Measurements from ENCODE around the gene FNBP1L. TPM values are rescaled to one million over a fixed set of nuclear protein-coding genes. Genes with fewer than 3 reads are reported as not detected.

Gene FNBP1L
- total RNA-seq, 1 donor from 2014 or later = 29.7 TPM

DNA sequence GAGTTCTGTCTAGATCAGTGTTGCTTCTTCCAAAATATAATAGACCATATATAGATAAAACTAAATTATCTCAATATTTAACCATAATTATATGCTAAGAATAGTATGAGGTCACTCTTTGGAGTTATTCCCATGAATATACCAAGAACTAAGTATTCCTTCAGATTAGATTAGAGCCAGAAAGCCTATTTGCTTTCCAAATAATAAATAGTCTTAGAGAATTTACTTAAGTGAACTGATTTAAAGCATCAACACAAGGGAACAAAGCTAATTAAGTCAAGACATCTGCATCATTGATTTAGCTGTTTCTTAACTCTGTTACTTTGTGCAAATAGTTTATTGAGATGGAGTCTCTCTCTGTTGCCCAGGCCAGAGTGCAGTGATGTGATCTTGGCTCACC, 35.7 kb downstream of the FNBP1L start:
- FAIRE-seq (no peak), DNase-seq (ENCODE audit: low read depth) (no peak)

DNA sequence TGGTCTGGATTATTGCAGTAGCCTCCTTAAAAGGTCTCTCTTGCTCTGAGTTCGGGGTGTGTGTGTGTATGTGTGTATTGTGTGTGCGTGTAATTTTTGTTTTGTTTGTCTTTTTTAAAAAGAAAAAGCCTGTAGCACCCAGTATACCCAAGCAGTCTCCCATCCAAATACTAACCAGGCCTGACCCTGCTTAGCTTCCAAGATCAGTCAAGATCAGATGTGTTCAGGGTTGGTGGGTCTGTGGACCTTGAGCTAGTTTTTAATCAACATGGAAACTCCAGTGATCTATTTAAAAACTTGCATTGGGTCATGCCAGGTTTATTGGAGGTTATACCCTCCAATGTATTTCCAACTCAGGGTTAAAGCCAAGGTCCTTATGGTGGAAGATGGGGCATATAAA, 40.3 kb downstream of the FNBP1L start:
- FAIRE-seq (no peak), DNase-seq (ENCODE audit: low read depth) (no peak)
- no peaks in the 10 kb centered on the region for H3K27me3 ChIP-seq (ENCODE audit: control insufficient read depth, insufficient read depth, low read length)
- H3K4me3 ChIP-seq (ENCODE audit: low read depth, low read length) = no peak overlapping the region
- TF ChIP-seq, protein P1, sequence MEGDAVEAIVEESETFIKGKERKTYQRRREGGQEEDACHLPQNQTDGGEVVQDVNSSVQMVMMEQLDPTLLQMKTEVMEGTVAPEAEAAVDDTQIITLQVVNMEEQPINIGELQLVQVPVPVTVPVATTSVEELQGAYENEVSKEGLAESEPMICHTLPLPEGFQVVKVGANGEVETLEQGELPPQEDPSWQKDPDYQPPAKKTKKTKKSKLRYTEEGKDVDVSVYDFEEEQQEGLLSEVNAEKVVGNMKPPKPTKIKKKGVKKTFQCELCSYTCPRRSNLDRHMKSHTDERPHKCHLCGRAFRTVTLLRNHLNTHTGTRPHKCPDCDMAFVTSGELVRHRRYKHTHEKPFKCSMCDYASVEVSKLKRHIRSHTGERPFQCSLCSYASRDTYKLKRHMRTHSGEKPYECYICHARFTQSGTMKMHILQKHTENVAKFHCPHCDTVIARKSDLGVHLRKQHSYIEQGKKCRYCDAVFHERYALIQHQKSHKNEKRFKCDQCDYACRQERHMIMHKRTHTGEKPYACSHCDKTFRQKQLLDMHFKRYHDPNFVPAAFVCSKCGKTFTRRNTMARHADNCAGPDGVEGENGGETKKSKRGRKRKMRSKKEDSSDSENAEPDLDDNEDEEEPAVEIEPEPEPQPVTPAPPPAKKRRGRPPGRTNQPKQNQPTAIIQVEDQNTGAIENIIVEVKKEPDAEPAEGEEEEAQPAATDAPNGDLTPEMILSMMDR (IDR thresholded peaks at IDR 0.05; ENCODE audit: insufficient read depth, low read length, severe bottlenecking) = no peak
- no peaks in the 10 kb centered on the region for H3K36me3 ChIP-seq (ENCODE audit: control insufficient read depth, insufficient read depth, low read length)

More for the DNA sequence above, 35.7 kb downstream of the FNBP1L start:
- no peaks in the 10 kb centered on the region for H3K27me3 ChIP-seq (ENCODE audit: control insufficient read depth, insufficient read depth, low read length)
- TF ChIP-seq, protein P1 (IDR thresholded peaks at IDR 0.05; ENCODE audit: insufficient read depth, low read length, severe bottlenecking) = no peak
- no peak overlapping the region for H3K4me3 ChIP-seq (ENCODE audit: low read depth, low read length)
- H3K36me3 ChIP-seq (ENCODE audit: control insufficient read depth, insufficient read depth, low read length) = no peaks in the 10 kb centered on the region

DNA sequence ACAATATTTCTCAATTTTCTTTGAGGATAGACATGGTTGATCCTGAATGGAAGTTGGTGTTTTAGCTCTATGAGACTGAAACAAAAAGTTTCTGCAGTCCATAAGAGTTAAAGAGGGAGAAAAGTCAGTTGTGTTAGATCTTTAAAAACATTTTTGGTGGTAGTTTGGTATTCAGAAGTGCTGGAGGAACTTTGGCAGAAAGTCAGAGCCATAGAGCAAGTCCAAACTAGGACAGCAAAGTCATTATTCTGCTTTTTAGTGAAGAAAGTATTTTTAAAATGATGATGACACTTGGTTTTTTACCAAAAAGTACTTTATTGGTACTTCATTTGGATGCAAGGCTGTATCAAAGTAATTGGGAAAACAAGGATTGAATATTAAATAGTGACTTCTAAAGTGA, 41.8 kb downstream of the FNBP1L start:
- TF ChIP-seq, protein P1 (IDR thresholded peaks at IDR 0.05; ENCODE audit: insufficient read depth, low read length, severe bottlenecking) = no peak
- DNase-seq (ENCODE audit: low read depth) (no peak), FAIRE-seq (no peak)
- no peaks in the 10 kb centered on the region for H3K27me3 ChIP-seq (ENCODE audit: control insufficient read depth, insufficient read depth, low read length)
- no peaks in the 10 kb centered on the region for H3K36me3 ChIP-seq (ENCODE audit: control insufficient read depth, insufficient read depth, low read length)
- no peak overlapping the region for H3K4me3 ChIP-seq (ENCODE audit: low read depth, low read length)

DNA sequence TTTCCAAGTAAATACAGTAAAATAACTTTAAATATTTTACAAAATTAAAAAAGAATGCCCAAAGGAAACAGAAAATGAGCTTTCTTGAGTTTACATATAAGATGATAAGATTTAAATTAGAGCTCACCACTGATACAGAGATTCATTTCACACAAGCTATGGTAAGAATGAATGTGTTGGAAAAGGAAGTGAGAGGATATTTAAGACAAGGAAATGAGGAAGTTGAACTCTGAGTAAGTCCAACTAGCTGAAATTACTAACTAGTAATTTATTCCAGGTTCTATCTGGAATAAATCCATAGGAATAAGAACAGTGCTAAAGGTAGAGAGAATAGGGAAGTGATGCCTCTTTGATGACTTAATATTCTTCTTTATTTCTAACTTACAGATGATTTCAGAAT, 42.4 kb downstream of the FNBP1L start:
- Histone ChIP-seq H3K4me3 (ENCODE audit: low read depth, low read length) (no peak overlapping the region), H3K36me3 (ENCODE audit: control insufficient read depth, insufficient read depth, low read length) (no peaks in the 10 kb centered on the region), H3K27me3 (ENCODE audit: control insufficient read depth, insufficient read depth, low read length) (no peaks in the 10 kb centered on the region)
- DNase-seq (ENCODE audit: low read depth) (no peak), FAIRE-seq (no peak)
- TF ChIP-seq, protein P1 (IDR thresholded peaks at IDR 0.05; ENCODE audit: insufficient read depth, low read length, severe bottlenecking) = no peak

DNA sequence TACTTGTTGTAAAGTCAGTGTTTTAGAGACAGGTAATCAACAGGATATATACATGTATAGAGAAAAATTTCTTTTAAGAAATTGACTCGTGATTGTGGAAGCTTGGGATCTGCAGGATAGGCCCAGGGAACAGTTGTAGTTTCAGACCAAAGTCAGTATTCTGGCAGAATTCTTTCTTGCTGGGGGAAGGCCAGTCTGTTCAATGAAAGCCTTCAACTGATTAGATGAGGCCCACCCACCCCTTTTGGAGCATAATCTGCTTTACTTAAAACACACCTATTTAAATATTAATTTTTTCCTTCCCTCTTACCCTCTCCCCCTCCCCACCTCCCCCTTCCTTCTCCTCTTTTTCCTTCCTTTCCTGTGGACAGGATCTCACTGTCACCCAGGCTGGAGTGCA, 48.0 kb downstream of the FNBP1L start:
- FAIRE-seq (no peak), DNase-seq (ENCODE audit: low read depth) (no peak)
- no peak overlapping the region for H3K4me3 ChIP-seq (ENCODE audit: low read depth, low read length)
- H3K27me3 ChIP-seq (ENCODE audit: control insufficient read depth, insufficient read depth, low read length) = no peaks in the 10 kb centered on the region
- H3K36me3 ChIP-seq (ENCODE audit: control insufficient read depth, insufficient read depth, low read length) = no peaks in the 10 kb centered on the region
- TF ChIP-seq, protein P1 (IDR thresholded peaks at IDR 0.05; ENCODE audit: insufficient read depth, low read length, severe bottlenecking) = no peak

DNA sequence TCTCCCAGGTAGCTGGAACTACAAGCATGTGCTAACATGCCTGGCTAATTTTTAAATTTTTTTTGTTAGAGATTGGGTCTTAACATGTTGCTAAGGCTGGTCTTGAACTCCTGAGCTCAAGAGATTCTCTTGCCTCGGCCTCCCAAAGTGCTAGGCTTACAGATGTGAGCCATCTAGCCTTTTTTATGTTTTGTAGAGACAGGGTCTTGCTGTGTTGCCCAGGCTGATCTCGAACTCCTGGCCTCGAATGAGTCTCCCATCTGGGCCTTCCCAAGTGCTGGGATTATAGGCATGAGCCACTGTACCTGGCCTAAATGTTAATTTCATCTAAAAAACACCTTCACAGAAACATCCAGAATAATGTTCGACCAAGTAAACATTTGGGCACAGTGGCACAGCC, 48.6 kb downstream of the FNBP1L start:
- TF ChIP-seq, protein P1 (IDR thresholded peaks at IDR 0.05; ENCODE audit: insufficient read depth, low read length, severe bottlenecking) = no peak

More for the DNA sequence above, 48.6 kb downstream of the FNBP1L start:
- Histone ChIP-seq H3K4me3 (ENCODE audit: low read depth, low read length) (no peak overlapping the region), H3K36me3 (ENCODE audit: control insufficient read depth, insufficient read depth, low read length) (no peaks in the 10 kb centered on the region), H3K27me3 (ENCODE audit: control insufficient read depth, insufficient read depth, low read length) (no peaks in the 10 kb centered on the region)
- FAIRE-seq (no peak), DNase-seq (ENCODE audit: low read depth) (no peak)
